Neural progenitor cell (in vitro differentiated cells): ENCODE results near the gene EFCAB6. TPM values are rescaled to one million over a fixed set of nuclear protein-coding genes. Genes with fewer than 3 reads are reported as not detected.
"Not testable (repeated sequence)": the region's sequence is repeated elsewhere in the genome, so short reads cannot be mapped to it uniquely, and the experiment has no call there.

Experiments
- DNase-seq: peaks from one replicate; pipeline ENCODE4 v3.0.0-alpha.2; 2016; ENCODE audit warnings: low spot score
- H2AFZ ChIP-seq: fragments of 200-600 bp; sonication (generic); replicated peaks from 2 replicates; pipeline ENCODE4 v1.6.1; 2016; ENCODE audit warnings: antibody characterized with exemption
- H3F3A ChIP-seq: fragments of 200-600 bp; sonication (generic); 2 replicates; pipeline ENCODE4 v1.6.1; 2016; ENCODE audit warnings: antibody characterized with exemption, low read depth
- H3K27ac ChIP-seq: fragments of 200-600 bp; sonication (generic); 2 replicates; pipeline ENCODE4 v1.5.1; 2016; ENCODE audit warnings: mild to moderate bottlenecking
- H3K27me3 ChIP-seq: fragments of 200-600 bp; sonication (generic); 2 replicates; pipeline ENCODE4 v1.6.1; 2016; ENCODE audit warnings: mild to moderate bottlenecking, moderate library complexity
- H3K36me3 ChIP-seq: fragments of 200-600 bp; sonication (generic); 2 replicates; pipeline ENCODE4 v1.5.1; 2016
- H3K4me1 ChIP-seq: fragments of 200-600 bp; sonication (generic); 2 replicates; pipeline ENCODE4 v1.6.1; 2016; ENCODE audit warnings: mixed run types
- H3K4me2 ChIP-seq: fragments of 200-600 bp; sonication (generic); 2 replicates; pipeline ENCODE4 v1.6.1; 2016
- H3K4me3 ChIP-seq: fragments of 200-600 bp; sonication (generic); 2 replicates; pipeline ENCODE4 v1.5.1; 2016
- H3K79me2 ChIP-seq: fragments of 200-600 bp; sonication (generic); 2 replicates; pipeline ENCODE4 v1.6.1; 2016; ENCODE audit warnings: low read depth
- H3K9ac ChIP-seq: fragments of 200-600 bp; sonication (generic); 2 replicates; pipeline ENCODE4 v1.6.1; 2016
- H3K9me3 ChIP-seq: fragments of 200-600 bp; sonication (generic); 2 replicates; pipeline ENCODE4 v1.5.1; 2016; ENCODE audit warnings: low read depth
- H4K20me1 ChIP-seq: fragments of 200-600 bp; sonication (generic); 2 replicates; pipeline ENCODE4 v1.6.1; 2016; ENCODE audit warnings: low read depth
- H3K27ac Mint-ChIP-seq: 3 replicates; pipeline ENCODE4 v1.8.0; 2021; ENCODE audit warnings: mixed read lengths
- H3K27me3 Mint-ChIP-seq: 2 replicates; pipeline ENCODE4 v1.8.0; 2022; ENCODE audit warnings: low read depth, mild to moderate bottlenecking, inconsistent platforms, moderate library complexity, mixed read lengths; ENCODE audit not compliant: insufficient read depth
- H3K36me3 Mint-ChIP-seq: 3 replicates; pipeline ENCODE4 v1.8.0; 2021; ENCODE audit warnings: mixed read lengths
- H3K4me1 Mint-ChIP-seq: 3 replicates; pipeline ENCODE4 v1.8.0; 2021; ENCODE audit warnings: mixed read lengths
- H3K4me3 Mint-ChIP-seq: 3 replicates; pipeline ENCODE4 v1.8.0; 2021; ENCODE audit warnings: mild to moderate bottlenecking, moderate library complexity, mixed read lengths
- H3K9me3 Mint-ChIP-seq: 3 replicates; pipeline ENCODE4 v1.8.0; 2020; ENCODE audit warnings: mixed read lengths
- CTCF ChIP-seq: fragments of 200-600 bp; sonication (generic); IDR thresholded peaks from 2 replicates; pipeline ENCODE4 v1.5.1; 2017; ENCODE audit warnings: antibody characterized with exemption, mild to moderate bottlenecking
- EZH2 ChIP-seq: fragments of 200-600 bp; sonication (generic); IDR thresholded peaks from 2 replicates; pipeline ENCODE4 v1.6.1; 2017; ENCODE audit warnings: antibody characterized with exemption, mild to moderate bottlenecking, moderate library complexity
- EZH2phosphoT487 ChIP-seq: fragments of 200-600 bp; sonication (generic); IDR thresholded peaks from 2 replicates; pipeline ENCODE4 v1.6.1; 2017; ENCODE audit warnings: antibody characterized with exemption
- total RNA-seq: library from RNA; depleted of rRNA; stranded (reverse); fragments of >200 nt; gene quantifications from 2 replicates; pipeline ENCODE4 v1.2.3, GENCODE V29; 2015; ENCODE audit warnings: low replicate concordance

EFCAB6 gene
- total RNA-seq, 1 donor from 2014 or later, result 4.9 TPM

DNA sequence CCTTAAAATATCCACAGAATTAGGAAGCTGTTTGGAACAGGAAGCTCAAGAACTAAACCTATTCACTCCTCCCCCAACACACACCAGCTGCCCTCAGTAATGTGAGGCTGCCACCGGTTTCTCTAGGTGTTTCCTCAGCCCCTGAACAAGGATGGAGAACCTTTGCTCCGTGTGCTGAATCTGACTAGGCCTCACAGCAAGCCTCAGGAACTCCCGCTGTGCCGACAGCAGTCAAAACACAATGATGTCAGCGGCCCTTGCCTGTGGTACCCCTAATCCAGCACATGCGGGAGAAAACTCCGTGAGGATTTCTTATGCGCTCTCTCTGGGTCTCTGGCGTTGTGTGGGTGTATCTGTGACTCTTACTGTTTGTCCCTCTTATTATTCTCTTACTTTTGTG is 153.3 kb downstream of the EFCAB6 start:
- peaks cover 4% of the 10 kb centered on the region for H3K27me3 Mint-ChIP-seq
- peak; percentile 56 for DNase-seq
- no peaks in the 10 kb centered on the region for H3F3A ChIP-seq
- H3K4me3 ChIP-seq, result no peak overlapping the region
- peaks cover 8% of the 10 kb centered on the region for H3K4me1 ChIP-seq
- no peak overlapping the region for H3K9ac ChIP-seq
- no peak overlapping the region for H3K27ac Mint-ChIP-seq
- no peaks in the 10 kb centered on the region for H3K9me3 Mint-ChIP-seq
- H3K36me3 Mint-ChIP-seq, result peaks cover 6% of the 10 kb centered on the region
- H3K27ac ChIP-seq, result no peak overlapping the region
- H3K36me3 ChIP-seq, result no peaks in the 10 kb centered on the region
- no peaks in the 10 kb centered on the region for H3K9me3 ChIP-seq
- no peaks in the 10 kb centered on the region for H3K27me3 ChIP-seq
- peak overlapping the region; percentile 22 for H3K4me2 ChIP-seq
- peak overlapping the region; percentile 50 for H2AFZ ChIP-seq
- no peak overlapping the region for H3K4me3 Mint-ChIP-seq
- H4K20me1 ChIP-seq, result no peaks in the 10 kb centered on the region
- H3K79me2 ChIP-seq, result no peaks in the 10 kb centered on the region
- peaks cover 12% of the 10 kb centered on the region for H3K4me1 Mint-ChIP-seq
- TF ChIP-seq EZH2phosphoT487 (no peak), EZH2 (no peak), CTCF (no peak)

GRCh38 chr22:43656581-43656980 is 155.5 kb downstream of the EFCAB6 start:
- not testable (repeated sequence) for H3K4me1 ChIP-seq, H3K4me3 Mint-ChIP-seq, H3K4me3 ChIP-seq, H4K20me1 ChIP-seq, H3K27ac ChIP-seq, H3K4me2 ChIP-seq, H3F3A ChIP-seq, H3K36me3 ChIP-seq, H2AFZ ChIP-seq, DNase-seq, H3K27ac Mint-ChIP-seq, H3K79me2 ChIP-seq, H3K27me3 Mint-ChIP-seq, H3K9ac ChIP-seq, H3K9me3 ChIP-seq, H3K27me3 ChIP-seq
- H3K9me3 Mint-ChIP-seq, result peaks cover 16% of the 10 kb centered on the region
- peaks cover 12% of the 10 kb centered on the region for H3K4me1 Mint-ChIP-seq
- H3K36me3 Mint-ChIP-seq, result peaks cover 15% of the 10 kb centered on the region

GRCh38 chr22:43654271-43654670 is 157.8 kb downstream of the EFCAB6 start:
- Histone ChIP-seq H2AFZ (no peak overlapping the region), H3K27me3 (no peaks in the 10 kb centered on the region), H3F3A (no peaks in the 10 kb centered on the region), H3K4me1 (peaks cover 8% of the 10 kb centered on the region), H3K27ac (no peak overlapping the region), H3K79me2 (no peaks in the 10 kb centered on the region), H3K36me3 (no peaks in the 10 kb centered on the region), H3K9me3 (peaks cover 3% of the 10 kb centered on the region), H4K20me1 (no peaks in the 10 kb centered on the region), H3K9ac (no peak overlapping the region), H3K4me2 (no peak overlapping the region), H3K4me3 (no peak overlapping the region)
- no peak for TF ChIP-seq EZH2phosphoT487
- no peak for TF ChIP-seq EZH2
- no peak for TF ChIP-seq CTCF
- no peak overlapping the region for H3K4me3 Mint-ChIP-seq
- H3K27ac Mint-ChIP-seq, result no peak overlapping the region
- no peak for DNase-seq
- H3K36me3 Mint-ChIP-seq, result peaks cover 18% of the 10 kb centered on the region
- H3K9me3 Mint-ChIP-seq, result peaks cover 23% of the 10 kb centered on the region
- peaks cover 10% of the 10 kb centered on the region for H3K4me1 Mint-ChIP-seq
- peaks cover 4% of the 10 kb centered on the region for H3K27me3 Mint-ChIP-seq

DNA sequence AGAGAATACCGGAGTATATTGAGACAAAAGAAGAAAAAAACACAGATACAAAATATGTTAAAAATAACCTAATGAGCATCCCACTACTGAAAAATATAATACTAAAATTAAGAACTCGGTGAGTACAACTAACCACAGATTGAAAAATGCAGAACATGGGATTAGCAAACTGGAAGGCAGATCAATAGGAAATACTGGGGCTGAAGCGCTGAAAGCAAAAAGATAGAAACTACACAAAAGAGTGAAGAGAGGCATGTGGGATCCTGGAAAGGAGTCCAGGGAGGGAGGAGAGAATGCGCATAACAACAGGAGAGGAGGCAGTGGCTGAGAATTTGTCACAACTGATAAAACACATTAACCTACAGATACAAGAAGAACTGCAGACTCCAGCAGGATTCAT is 159.3 kb downstream of the EFCAB6 start:
- Histone ChIP-seq H2AFZ (no peak overlapping the region), H3K9me3 (peaks cover 3% of the 10 kb centered on the region), H3K4me1 (no peaks in the 10 kb centered on the region), H4K20me1 (no peaks in the 10 kb centered on the region), H3K27me3 (no peaks in the 10 kb centered on the region), H3F3A (no peaks in the 10 kb centered on the region), H3K4me2 (no peak overlapping the region), H3K4me3 (no peak overlapping the region), H3K9ac (no peak overlapping the region), H3K36me3 (no peaks in the 10 kb centered on the region), H3K79me2 (no peaks in the 10 kb centered on the region), H3K27ac (no peak overlapping the region)
- TF ChIP-seq EZH2 (no peak), CTCF (no peak), EZH2phosphoT487 (no peak)
- peaks cover 23% of the 10 kb centered on the region for H3K9me3 Mint-ChIP-seq
- DNase-seq, result no peak
- H3K4me3 Mint-ChIP-seq, result no peak overlapping the region
- no peak overlapping the region for H3K27ac Mint-ChIP-seq
- H3K4me1 Mint-ChIP-seq, result no peaks in the 10 kb centered on the region
- peaks cover 2% of the 10 kb centered on the region for H3K27me3 Mint-ChIP-seq
- peaks cover 18% of the 10 kb centered on the region for H3K36me3 Mint-ChIP-seq
